Sigmoid colon (tissue), 7 donors: ENCODE measurements around the gene ATG5. TPM values are rescaled to one million over a fixed set of nuclear protein-coding genes. Genes with fewer than 3 reads are reported as not detected.

ENCODE experiments used
- DNase-seq: peaks from one replicate; pipeline ENCODE4 v3.0.0-alpha.2; 2019
- H3K27ac ChIP-seq, 4 donors: fragments of 200-600 bp; sonication (generic); one replicate each; pipeline ENCODE4 v1.5.1; 2016 to 2019; ENCODE audit warnings: mild to moderate bottlenecking in 1 of 4
- H3K27me3 ChIP-seq, 3 donors: fragments of 200-600 bp; sonication (generic); one replicate each; pipeline ENCODE4 v1.5.1; 2019; ENCODE audit warnings: mild to moderate bottlenecking in 1 of 3
- H3K36me3 ChIP-seq, 4 donors: fragments of 200-600 bp; sonication (generic); one replicate each; pipeline ENCODE4 v1.5.1; 2016 to 2019
- H3K4me1 ChIP-seq, 4 donors: fragments of 200-600 bp; sonication (generic); one replicate each; pipeline ENCODE4 v1.5.1; 2017 to 2019
- H3K4me3 ChIP-seq, 4 donors: fragments of 200-600 bp; sonication (generic); one replicate each; pipeline ENCODE4 v1.5.1; 2017 to 2019; ENCODE audit warnings: mild to moderate bottlenecking in 2 of 4, moderate library complexity in 1 of 4
- H3K9me3 ChIP-seq, 4 donors: fragments of 200-600 bp in 3 of 4; sonication (generic) in 3 of 4; one replicate each; pipeline versions ENCODE4 v1.5.1 to v1.6.1; 2013 to 2019
- EP300 ChIP-seq, 4 donors: sonication (generic); formaldehyde crosslinking; IDR thresholded peaks; one replicate each; pipeline ENCODE4 v1.6.1; 2017; ENCODE audit warnings: antibody characterized with exemption in 4 of 4
- POLR2A ChIP-seq, 2 donors: fragments of 450-650 bp; IDR thresholded peaks; one replicate each; pipeline ENCODE4 v1.6.1; 2016; ENCODE audit warnings: antibody characterized with exemption in 2 of 2, mild to moderate bottlenecking in 2 of 2, moderate library complexity in 2 of 2
- POLR2AphosphoS5 ChIP-seq, 4 donors: sonication (generic); formaldehyde crosslinking; IDR thresholded peaks; one replicate each; pipeline ENCODE4 v1.6.1; 2017; ENCODE audit warnings: antibody characterized with exemption in 4 of 4
- WGBS, 2 donors: extraction: QIAGEN DNeasy Blood & Tissue Kit; methylation state at CpG; one replicate each; pipeline ENCODE4 v1.1.7; 2013; 5-methylcytosine and 5-hydroxymethylcytosine counted together
- intact Hi-C: fragments of 100-400 bp; cut with DNase I; formaldehyde crosslinking; loops from one replicate; pipeline ENCODE4 v1.15.1; 2023
- polyA plus RNA-seq, 3 donors: library from polyadenylated mRNA; stranded (reverse); fragments of 200-250 nt; gene quantifications; one replicate each; pipeline ENCODE4 v1.2.3, GENCODE V29; 2013
- total RNA-seq, 4 donors: library from RNA; depleted of rRNA; stranded (reverse); fragments of >200 nt; gene quantifications; one replicate each; pipeline ENCODE4 v1.1.0, GENCODE V29; 2016
- TF ChIP-seq, protein P1 (sequence below), 4 experiments: fragments of 450-650 bp in 3 of 4; fragments of 200-600 bp in 1 of 4; IDR thresholded peaks; one replicate each; pipeline ENCODE4 v1.5.1; 2016 to 2019; ENCODE audit warnings: antibody characterized with exemption in 4 of 4, mild to moderate bottlenecking in 3 of 4, moderate library complexity in 2 of 4
- donor health status: healthy with polysubstance abuse.
- donor health status: Bipolar disorder and iron deficiency.
- donor health status: healthy.

The ATG5 gene
- total and polyA plus RNA-seq, 7 donors, result 27.8 to 59.2 (median 48.6) TPM

DNA sequence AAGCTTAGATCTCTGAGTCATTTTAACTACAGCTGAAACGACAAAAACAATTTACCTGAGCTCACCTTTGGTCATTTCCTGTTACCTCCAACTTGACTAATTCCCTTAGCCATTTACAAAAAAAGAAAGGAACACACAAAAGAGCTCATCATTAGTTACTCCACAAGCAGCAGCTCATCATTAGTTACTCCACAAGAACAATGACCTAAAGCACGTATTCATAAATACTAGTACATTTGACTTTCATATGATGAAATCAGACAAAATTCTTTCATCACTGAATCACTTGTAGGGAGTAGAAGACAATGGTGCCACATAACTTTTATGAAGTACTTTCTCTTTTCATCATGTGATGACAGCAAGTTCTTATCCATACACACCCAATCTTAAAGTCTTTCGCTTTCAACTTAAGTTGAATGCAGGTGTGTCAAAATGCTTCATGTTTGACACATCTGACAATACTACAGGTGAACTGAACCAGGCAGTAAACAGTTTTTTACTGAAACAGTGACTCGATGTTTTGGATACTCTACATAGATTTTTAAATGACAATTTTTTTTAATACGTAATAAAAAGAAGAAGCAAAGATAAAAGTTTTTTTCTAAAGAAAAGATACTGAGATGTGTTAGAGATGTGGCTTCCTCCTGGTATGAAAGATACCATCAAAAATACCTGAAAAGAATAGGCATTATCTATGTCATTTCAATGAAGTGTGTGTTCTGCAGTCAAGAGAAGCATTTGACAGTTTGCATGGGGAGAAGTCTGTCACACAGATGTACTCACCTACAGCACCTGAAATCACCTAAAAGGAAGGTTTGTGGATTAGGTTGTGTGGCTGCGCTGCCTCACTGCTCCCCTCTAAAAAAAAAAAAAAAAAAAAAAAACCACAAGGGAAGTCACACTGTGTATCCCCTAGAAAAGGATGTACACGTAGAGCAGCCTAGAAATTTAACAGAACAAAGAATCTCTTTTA lies 130.3 kb downstream of the ATG5 start:
- Histone ChIP-seq H3K27ac (no peak overlapping the region), H3K9me3 (no peaks in the 10 kb centered on the region), H3K27me3 (no peaks in the 10 kb centered on the region), H3K36me3 (peaks cover 0 to 8% (median 0%) of the 10 kb centered on the region in 4 donors), H3K4me1 (peaks cover 0 to 19% (median 8%) of the 10 kb centered on the region in 4 donors), H3K4me3 (no peak overlapping the region)
- intact Hi-C loops, result no loop called here
- DNase-seq, result no peak
- 66 to 71% methylated on average over 7 of the region's 7 CpGs for WGBS, 2 donors
- TF ChIP-seq, protein P1, sequence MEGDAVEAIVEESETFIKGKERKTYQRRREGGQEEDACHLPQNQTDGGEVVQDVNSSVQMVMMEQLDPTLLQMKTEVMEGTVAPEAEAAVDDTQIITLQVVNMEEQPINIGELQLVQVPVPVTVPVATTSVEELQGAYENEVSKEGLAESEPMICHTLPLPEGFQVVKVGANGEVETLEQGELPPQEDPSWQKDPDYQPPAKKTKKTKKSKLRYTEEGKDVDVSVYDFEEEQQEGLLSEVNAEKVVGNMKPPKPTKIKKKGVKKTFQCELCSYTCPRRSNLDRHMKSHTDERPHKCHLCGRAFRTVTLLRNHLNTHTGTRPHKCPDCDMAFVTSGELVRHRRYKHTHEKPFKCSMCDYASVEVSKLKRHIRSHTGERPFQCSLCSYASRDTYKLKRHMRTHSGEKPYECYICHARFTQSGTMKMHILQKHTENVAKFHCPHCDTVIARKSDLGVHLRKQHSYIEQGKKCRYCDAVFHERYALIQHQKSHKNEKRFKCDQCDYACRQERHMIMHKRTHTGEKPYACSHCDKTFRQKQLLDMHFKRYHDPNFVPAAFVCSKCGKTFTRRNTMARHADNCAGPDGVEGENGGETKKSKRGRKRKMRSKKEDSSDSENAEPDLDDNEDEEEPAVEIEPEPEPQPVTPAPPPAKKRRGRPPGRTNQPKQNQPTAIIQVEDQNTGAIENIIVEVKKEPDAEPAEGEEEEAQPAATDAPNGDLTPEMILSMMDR (IDR thresholded peaks at IDR 0.05), result no peak
- TF ChIP-seq POLR2A (IDR thresholded peaks at IDR 0.05), result no peak

DNA sequence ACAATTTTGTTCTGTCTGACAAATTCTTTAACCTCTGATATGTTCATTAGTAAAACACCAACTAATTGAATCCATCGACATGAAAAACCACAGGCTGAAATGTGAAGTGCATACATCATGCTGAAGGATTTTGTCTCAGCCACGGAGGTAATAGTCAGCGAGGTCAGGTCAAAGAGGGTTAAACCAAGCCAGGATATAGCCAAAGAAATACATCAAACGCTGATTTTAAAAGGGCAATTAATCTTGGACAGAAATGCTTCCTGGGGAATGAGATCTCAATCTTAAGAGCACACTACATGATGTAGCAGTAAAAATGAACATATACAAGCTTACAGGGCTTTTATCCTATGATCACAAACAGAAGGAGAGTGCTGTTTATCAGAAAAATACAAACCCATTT lies 132.7 kb downstream of the ATG5 start:
- Histone ChIP-seq H3K4me1 (no peaks in the 10 kb centered on the region), H3K4me3 (no peak overlapping the region), H3K9me3 (no peaks in the 10 kb centered on the region), H3K36me3 (peaks cover 0 to 4% (median 0%) of the 10 kb centered on the region in 4 donors), H3K27me3 (no peaks in the 10 kb centered on the region), H3K27ac (no peak overlapping the region)
- no peak for TF ChIP-seq POLR2A (IDR thresholded peaks at IDR 0.05)
- TF ChIP-seq POLR2AphosphoS5 (IDR thresholded peaks at IDR 0.05), result no peak
- no peak for TF ChIP-seq EP300 (IDR thresholded peaks at IDR 0.05)
- TF ChIP-seq, protein P1 (IDR thresholded peaks at IDR 0.05), result no peak
- no peak for DNase-seq
- WGBS, 2 donors, result 68 to 81% methylated on average over 4 of the region's 4 CpGs
- intact Hi-C loops, result no loop called here

DNA sequence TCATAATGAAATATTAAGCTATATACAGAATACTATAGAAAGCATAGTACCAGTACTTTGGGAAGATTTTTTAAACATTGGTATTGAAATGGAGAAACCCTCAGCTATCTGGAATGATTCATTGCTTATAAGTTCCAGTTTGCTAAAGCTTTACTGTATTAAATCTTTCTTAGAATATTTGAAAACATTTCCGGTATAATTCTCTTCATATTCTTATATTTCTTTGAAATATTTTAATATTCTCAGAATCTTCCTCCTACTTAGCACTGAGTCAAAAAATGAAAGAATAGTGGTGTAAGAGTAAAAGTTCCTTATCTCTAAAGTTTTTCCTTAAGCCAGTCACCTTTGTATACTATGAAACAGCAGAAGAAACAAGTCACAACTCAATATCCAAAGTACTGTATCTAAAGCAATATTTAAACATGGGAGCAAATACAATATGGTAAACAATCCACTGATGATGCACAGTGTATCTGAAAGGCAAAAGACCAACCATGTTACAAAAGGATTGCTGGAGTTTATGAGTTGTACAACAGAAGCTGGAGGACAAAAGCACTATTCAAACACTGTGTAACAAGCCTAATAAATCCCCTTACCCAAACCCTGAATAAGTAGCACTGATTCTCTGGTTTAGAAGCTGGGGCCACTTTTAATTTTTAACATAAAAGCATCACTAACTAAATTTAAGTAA lies 137.3 kb downstream of the ATG5 start:
- H3K9me3 ChIP-seq, result no peaks in the 10 kb centered on the region
- no peak for DNase-seq
- WGBS, 2 donors, result 76 to 92% methylated on average over 1 of the region's 1 CpG
- H3K36me3 ChIP-seq, result peaks cover 0 to 11% (median 0%) of the 10 kb centered on the region in 4 donors
- H3K27me3 ChIP-seq, result no peaks in the 10 kb centered on the region
- intact Hi-C loops, result no loop called here
- H3K4me3 ChIP-seq, result no peak overlapping the region
- H3K27ac ChIP-seq, result no peak overlapping the region
- no peaks in the 10 kb centered on the region for H3K4me1 ChIP-seq
- TF ChIP-seq POLR2A (IDR thresholded peaks at IDR 0.05) (no peak), POLR2AphosphoS5 (IDR thresholded peaks at IDR 0.05) (no peak), EP300 (IDR thresholded peaks at IDR 0.05) (no peak)
- TF ChIP-seq, protein P1 (IDR thresholded peaks at IDR 0.05), result no peak

DNA sequence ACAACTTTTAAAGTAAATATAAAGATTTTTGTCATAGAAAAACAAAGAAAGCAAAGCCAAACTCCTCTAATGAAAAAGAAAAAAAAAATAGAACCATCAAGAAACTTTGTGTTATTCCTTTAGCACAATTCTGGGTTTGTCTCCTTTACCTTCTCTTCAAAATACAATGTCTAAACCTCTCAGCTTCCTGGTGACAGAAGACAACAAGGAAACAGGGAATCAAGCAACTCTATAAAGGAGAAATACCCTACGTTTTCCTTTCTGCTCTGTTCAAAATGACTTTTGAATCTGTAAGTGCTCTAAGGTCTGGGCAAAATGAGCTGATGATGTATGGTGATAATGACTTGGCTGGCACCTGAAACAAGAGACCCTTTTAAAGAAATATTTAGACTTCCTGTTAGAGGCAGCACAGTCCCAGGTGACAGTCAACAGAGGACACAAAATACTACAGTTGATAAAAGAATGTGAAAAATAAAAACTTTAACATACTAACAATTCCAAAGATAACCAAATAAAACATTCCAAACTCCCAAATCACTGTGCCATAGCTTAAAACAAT lies 138.1 kb downstream of the ATG5 start:
- no peak overlapping the region for H3K27ac ChIP-seq
- no peaks in the 10 kb centered on the region for H3K4me1 ChIP-seq
- no peak overlapping the region for H3K4me3 ChIP-seq
- intact Hi-C loops, result no loop called here
- DNase-seq, result no peak
- WGBS, 2 donors, result 41 to 62% methylated on average over 1 of the region's 1 CpG
- TF ChIP-seq POLR2A (IDR thresholded peaks at IDR 0.05) (no peak), EP300 (IDR thresholded peaks at IDR 0.05) (no peak), POLR2AphosphoS5 (IDR thresholded peaks at IDR 0.05) (no peak)
- TF ChIP-seq, protein P1 (IDR thresholded peaks at IDR 0.05), result no peak
- peaks cover 0 to 11% (median 0%) of the 10 kb centered on the region in 4 donors for H3K36me3 ChIP-seq
- no peaks in the 10 kb centered on the region for H3K9me3 ChIP-seq
- H3K27me3 ChIP-seq, result no peaks in the 10 kb centered on the region
